ENCODE data around the gene HPN. TPM values are rescaled to one million over a fixed set of nuclear protein-coding genes. Genes with fewer than 3 reads are reported as not detected.

Gene HPN
- total RNA-seq, 2 experiments from 2014 or later = 0.31 TPM; not detected in 1

- H3K4me3 Mint-ChIP-seq = no peak overlapping the region
- H3K9me3 Mint-ChIP-seq = no peaks in the 10 kb centered on the region
- no peaks in the 10 kb centered on the region for H3K36me3 Mint-ChIP-seq
- no peak overlapping the region for H3K27ac Mint-ChIP-seq
- H3K4me1 Mint-ChIP-seq = no peaks in the 10 kb centered on the region
- no peaks in the 10 kb centered on the region for H3K27me3 Mint-ChIP-seq
- no peak for DNase-seq
Observed at GRCh38 chr19:35055715-35056179, 14.2 kb downstream of the HPN start.

- H3K27me3 Mint-ChIP-seq = no peaks in the 10 kb centered on the region
- no peak for DNase-seq
- H3K4me1 Mint-ChIP-seq = no peaks in the 10 kb centered on the region
- H3K4me3 Mint-ChIP-seq = no peak overlapping the region
- H3K36me3 Mint-ChIP-seq = no peaks in the 10 kb centered on the region
- H3K9me3 Mint-ChIP-seq = no peaks in the 10 kb centered on the region
- H3K27ac Mint-ChIP-seq = no peak overlapping the region
Observed at GRCh38 chr19:35056513-35057063, 15.1 kb downstream of the HPN start.

GRCh38 chr19:35058370-35058769 lies 16.8 kb downstream of the HPN start:
- no peaks in the 10 kb centered on the region for H3K27me3 Mint-ChIP-seq
- H3K27ac Mint-ChIP-seq = no peak overlapping the region
- no peaks in the 10 kb centered on the region for H3K4me1 Mint-ChIP-seq
- H3K36me3 Mint-ChIP-seq = no peaks in the 10 kb centered on the region
- DNase-seq = no peak
- no peaks in the 10 kb centered on the region for H3K9me3 Mint-ChIP-seq
- H3K4me3 Mint-ChIP-seq = no peak overlapping the region

- H3K9me3 Mint-ChIP-seq = no peaks in the 10 kb centered on the region
- DNase-seq = no peak
- no peak overlapping the region for H3K4me3 Mint-ChIP-seq
- no peaks in the 10 kb centered on the region for H3K36me3 Mint-ChIP-seq
- H3K27ac Mint-ChIP-seq = no peak overlapping the region
- no peaks in the 10 kb centered on the region for H3K27me3 Mint-ChIP-seq
- H3K4me1 Mint-ChIP-seq = peaks cover 4% of the 10 kb centered on the region
Observed at GRCh38 chr19:35059006-35059798, 17.7 kb downstream of the HPN start.

- no peak for DNase-seq
- Mint-ChIP-seq H3K27me3 (no peaks in the 10 kb centered on the region), H3K36me3 (no peaks in the 10 kb centered on the region), H3K4me3 (no peak overlapping the region), H3K9me3 (no peaks in the 10 kb centered on the region), H3K27ac (no peak overlapping the region), H3K4me1 (peaks cover 4% of the 10 kb centered on the region)
Observed at GRCh38 chr19:35059799-35060091, 18.2 kb downstream of the HPN start.

- DNase-seq = no peak
- H3K27ac Mint-ChIP-seq = no peak overlapping the region
- no peak overlapping the region for H3K4me3 Mint-ChIP-seq
- H3K27me3 Mint-ChIP-seq = no peaks in the 10 kb centered on the region
- no peaks in the 10 kb centered on the region for H3K9me3 Mint-ChIP-seq
- H3K36me3 Mint-ChIP-seq = no peaks in the 10 kb centered on the region
- peaks cover 4% of the 10 kb centered on the region for H3K4me1 Mint-ChIP-seq
Observed at GRCh38 chr19:35060160-35060855, 18.8 kb downstream of the HPN start.

GRCh38 chr19:35061583-35062373 lies 20.3 kb downstream of the HPN start:
- Mint-ChIP-seq H3K4me3 (no peak overlapping the region), H3K27me3 (no peaks in the 10 kb centered on the region), H3K27ac (no peak overlapping the region), H3K4me1 (peaks cover 4% of the 10 kb centered on the region), H3K9me3 (no peaks in the 10 kb centered on the region), H3K36me3 (no peaks in the 10 kb centered on the region)
- no peak for DNase-seq

- Mint-ChIP-seq H3K9me3 (no peaks in the 10 kb centered on the region), H3K4me3 (no peak overlapping the region), H3K36me3 (no peaks in the 10 kb centered on the region), H3K27ac (no peak overlapping the region), H3K27me3 (no peaks in the 10 kb centered on the region), H3K4me1 (peaks cover 11% of the 10 kb centered on the region)
- DNase-seq = no peak
Observed at GRCh38 chr19:35062942-35063341, 21.4 kb downstream of the HPN start.

- no peaks in the 10 kb centered on the region for H3K27me3 Mint-ChIP-seq
- peaks cover 11% of the 10 kb centered on the region for H3K4me1 Mint-ChIP-seq
- H3K9me3 Mint-ChIP-seq = no peaks in the 10 kb centered on the region
- no peaks in the 10 kb centered on the region for H3K36me3 Mint-ChIP-seq
- H3K27ac Mint-ChIP-seq = peak overlapping the region; percentile 50
- no peak overlapping the region for H3K4me3 Mint-ChIP-seq
- DNase-seq = peak; percentile 28
Observed at GRCh38 chr19:35063940-35064818, 22.7 kb downstream of the HPN start.

GRCh38 chr19:35065574-35065973 lies 24.1 kb downstream of the HPN start:
- no peak for DNase-seq
- no peak overlapping the region for H3K27ac Mint-ChIP-seq
- no peaks in the 10 kb centered on the region for H3K27me3 Mint-ChIP-seq
- H3K4me3 Mint-ChIP-seq = no peak overlapping the region
- no peaks in the 10 kb centered on the region for H3K9me3 Mint-ChIP-seq
- H3K4me1 Mint-ChIP-seq = peaks cover 11% of the 10 kb centered on the region
- peaks cover under 1% of the 10 kb centered on the region for H3K36me3 Mint-ChIP-seq

GRCh38 chr19:35066121-35066520 lies 24.6 kb downstream of the HPN start:
- H3K9me3 Mint-ChIP-seq = no peaks in the 10 kb centered on the region
- peaks cover 11% of the 10 kb centered on the region for H3K4me1 Mint-ChIP-seq
- no peak for DNase-seq
- no peak overlapping the region for H3K4me3 Mint-ChIP-seq
- H3K27ac Mint-ChIP-seq = no peak overlapping the region
- H3K36me3 Mint-ChIP-seq = peaks cover 2% of the 10 kb centered on the region
- H3K27me3 Mint-ChIP-seq = no peaks in the 10 kb centered on the region

GRCh38 chr19:35066691-35067563 lies 25.4 kb downstream of the HPN start:
- H3K9me3 Mint-ChIP-seq = no peaks in the 10 kb centered on the region
- peak; percentile 88 for DNase-seq
- H3K4me1 Mint-ChIP-seq = peaks cover 11% of the 10 kb centered on the region
- no peak overlapping the region for H3K4me3 Mint-ChIP-seq
- peaks cover 2% of the 10 kb centered on the region for H3K36me3 Mint-ChIP-seq
- H3K27me3 Mint-ChIP-seq = no peaks in the 10 kb centered on the region
- peak overlapping the region; percentile 49 for H3K27ac Mint-ChIP-seq

GRCh38 chr19:35068941-35069634 lies 27.6 kb downstream of the HPN start:
- Mint-ChIP-seq H3K9me3 (no peaks in the 10 kb centered on the region), H3K4me1 (peaks cover 7% of the 10 kb centered on the region), H3K27ac (no peak overlapping the region), H3K4me3 (no peak overlapping the region), H3K36me3 (peaks cover 2% of the 10 kb centered on the region), H3K27me3 (no peaks in the 10 kb centered on the region)
- DNase-seq = no peak

Data from activated naive CD8-positive, alpha-beta T cell treated with anti-CD3 and anti-CD28 coated beads for 36 hours (primary cell).